Stimulated activated CD4-positive, alpha-beta T cell treated with anti-CD3 and anti-CD28 coated beads, TNF-alpha, amount 100 ng/mL, for 24 hours (primary cell): ENCODE measurements around the gene GLB1L3.

ENCODE experiments used
- DNase-seq, 3 experiments: peaks; one replicate each; pipeline ENCODE4 v3.0.0-alpha.2; 2020; ENCODE audit warnings: low read depth in 3 of 3

The GLB1L3 gene

GRCh38 chr11:134275534-134276395 lies at the start of gene GLB1L3:
TSS of gene GLB1L3 (plus strand) at chr11:134276379. CDS start at chr11:134276741, 362 bp downstream.
- peak; percentile 59 to 75 (median 64) for DNase-seq

- no peak for DNase-seq
These were observed 49.3 kb upstream of the GLB1L3 start for GRCh38 chr11:134226806-134227325.

- no peak for DNase-seq
These were observed 47.6 kb upstream of the GLB1L3 start for GRCh38 chr11:134228625-134229024.

- DNase-seq, result no peak
These were observed 46.9 kb upstream of the GLB1L3 start for GRCh38 chr11:134229126-134229790.

GRCh38 chr11:134230339-134230738 lies 45.8 kb upstream of the GLB1L3 start:
- DNase-seq, result no peak

- no peak for DNase-seq
These were observed 44.1 kb upstream of the GLB1L3 start for GRCh38 chr11:134231958-134232659.

GRCh38 chr11:134233729-134234179 lies 42.4 kb upstream of the GLB1L3 start:
- DNase-seq, result no peak

- no peak for DNase-seq
These were observed 40.8 kb upstream of the GLB1L3 start for GRCh38 chr11:134235399-134235798.

- DNase-seq, result no peak
These were observed 39.2 kb upstream of the GLB1L3 start for GRCh38 chr11:134236834-134237556.

GRCh38 chr11:134237557-134237922 lies 38.6 kb upstream of the GLB1L3 start:
- no peak for DNase-seq

GRCh38 chr11:134238956-134239355 lies 37.2 kb upstream of the GLB1L3 start:
- no peak for DNase-seq

- DNase-seq, result no peak
These were observed 35.6 kb upstream of the GLB1L3 start for GRCh38 chr11:134240592-134240991.

GRCh38 chr11:134242376-134242775 lies 33.8 kb upstream of the GLB1L3 start:
- DNase-seq, result no peak

GRCh38 chr11:134243913-134244312 lies 32.3 kb upstream of the GLB1L3 start:
- DNase-seq, result no peak

GRCh38 chr11:134244593-134244992 lies 31.6 kb upstream of the GLB1L3 start:
- DNase-seq, result no peak

GRCh38 chr11:134245434-134245833 lies 30.7 kb upstream of the GLB1L3 start:
- no peak for DNase-seq

- DNase-seq, result no peak
These were observed 30.1 kb upstream of the GLB1L3 start for GRCh38 chr11:134246100-134246499.

GRCh38 chr11:134246678-134247077 lies 29.5 kb upstream of the GLB1L3 start:
- DNase-seq, result no peak

GRCh38 chr11:134248910-134249480 lies 27.2 kb upstream of the GLB1L3 start:
- DNase-seq, result no peak

- no peak for DNase-seq
These were observed 25.9 kb upstream of the GLB1L3 start for GRCh38 chr11:134250246-134250645.

GRCh38 chr11:134250675-134251074 lies 25.5 kb upstream of the GLB1L3 start:
- no peak for DNase-seq
